GM12891 (cell line): ENCODE results near the gene TLCD1.

ENCODE experiments used
- PAX5 ChIP-seq: IDR thresholded peaks from 2 replicates; pipeline ENCODE4 v1.6.1; 2011; ENCODE audit warnings: low read length, moderate library complexity, mild to moderate bottlenecking; ENCODE audit not compliant: insufficient read depth, severe bottlenecking
- POLR2A ChIP-seq: IDR thresholded peaks from 2 replicates; pipeline ENCODE4 v1.6.1; 2011; ENCODE audit warnings: low read depth, low read length, control low read depth
- POLR2AphosphoS5 ChIP-seq: IDR thresholded peaks from 2 replicates; pipeline ENCODE4 v1.6.1; 2011; ENCODE audit warnings: low read depth, low read length, control low read depth
- POU2F2 ChIP-seq: IDR thresholded peaks from 2 replicates; pipeline ENCODE4 v1.6.1; 2011; ENCODE audit warnings: low read depth, mild to moderate bottlenecking, control low read depth, low read length, moderate library complexity

GRCh38 chr17:28720247-28720996 lies 5.6 kb downstream of the TLCD1 start:
- TF ChIP-seq POLR2AphosphoS5 (peak; percentile 82; the same call in 1 of the 2 replicates), POLR2A (peak; percentile 61), POU2F2 (no peak), PAX5 (no peak)
